DMS53 treated with DMSO at 0.1 percent for 48 hours (cell line): ENCODE results near the gene LINS1.
A peak's percentile ranks its signal among the peaks of the same experiment; 100 is the strongest.
"Not testable (repeated sequence)": the region's sequence is repeated elsewhere in the genome, so short reads cannot be mapped to it uniquely, and the experiment has no call there.

Source experiments
- DNase-seq: peaks from one replicate; lab custom pipeline; 2025; ENCODE audit not compliant: unreplicated experiment; lab: John Stamatoyannopoulos, UW

The LINS1 gene

DNA sequence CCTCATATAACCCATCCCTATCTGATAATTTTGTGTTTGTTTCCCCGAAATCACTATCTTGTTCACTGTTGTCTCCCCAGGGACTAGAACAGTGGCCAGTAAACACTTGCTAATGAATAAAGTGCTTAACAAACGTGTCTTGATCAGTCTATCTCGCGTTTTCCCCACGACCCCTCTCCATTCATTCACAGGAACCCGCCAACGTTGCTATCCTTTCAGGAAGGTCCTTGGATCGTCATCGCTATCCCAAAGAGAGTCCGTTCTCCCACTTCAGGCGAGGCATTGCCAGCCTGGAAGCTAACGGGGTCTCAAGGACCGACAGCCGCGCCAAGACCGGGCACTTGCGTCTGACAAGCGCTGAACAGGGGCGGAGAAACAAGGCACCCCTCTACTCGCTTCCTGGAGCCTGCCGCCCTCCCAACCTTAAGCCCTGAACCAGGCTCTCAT, 344 bp downstream of the LINS1 start:
- no peak for DNase-seq

DNA sequence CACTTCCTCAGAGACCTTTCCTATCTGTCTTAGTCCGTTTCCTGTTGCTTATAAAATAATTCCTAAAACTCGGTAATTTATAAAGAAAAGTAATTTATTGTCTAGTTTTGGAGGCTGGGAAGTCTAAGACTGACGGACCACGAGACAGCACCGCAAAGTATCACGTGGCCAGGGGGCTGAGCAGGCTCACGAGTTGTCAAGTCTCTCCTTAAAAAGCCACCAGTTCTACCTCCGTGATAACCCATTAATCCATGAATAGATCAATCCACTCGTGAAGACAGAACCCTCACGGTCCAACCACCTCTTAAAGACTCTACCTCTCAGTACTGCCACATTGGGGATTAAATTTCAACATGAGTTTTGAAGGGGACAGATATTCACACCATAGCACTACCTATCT, 821 bp downstream of the LINS1 start:
- no peak for DNase-seq

DNA sequence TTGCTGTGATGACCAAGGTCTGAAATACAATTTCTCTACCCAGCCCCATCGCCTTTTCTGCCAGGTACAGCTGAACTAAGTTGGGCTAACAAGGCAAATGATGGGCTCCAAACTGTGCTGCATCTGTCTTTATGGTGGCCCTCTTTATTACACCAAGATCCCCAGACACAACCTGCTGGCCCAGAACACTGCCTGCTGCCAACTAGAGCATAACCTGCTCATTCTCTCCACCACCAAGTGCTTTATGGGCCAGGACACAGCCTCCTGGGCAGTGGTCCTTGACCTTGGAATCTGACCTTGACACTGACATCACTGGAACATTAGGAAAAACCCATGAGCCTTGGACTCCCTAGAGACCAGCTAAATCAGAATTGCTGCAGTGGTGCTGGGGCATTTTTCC, 3.3 kb downstream of the LINS1 start:
- DNase-seq: no peak

DNA sequence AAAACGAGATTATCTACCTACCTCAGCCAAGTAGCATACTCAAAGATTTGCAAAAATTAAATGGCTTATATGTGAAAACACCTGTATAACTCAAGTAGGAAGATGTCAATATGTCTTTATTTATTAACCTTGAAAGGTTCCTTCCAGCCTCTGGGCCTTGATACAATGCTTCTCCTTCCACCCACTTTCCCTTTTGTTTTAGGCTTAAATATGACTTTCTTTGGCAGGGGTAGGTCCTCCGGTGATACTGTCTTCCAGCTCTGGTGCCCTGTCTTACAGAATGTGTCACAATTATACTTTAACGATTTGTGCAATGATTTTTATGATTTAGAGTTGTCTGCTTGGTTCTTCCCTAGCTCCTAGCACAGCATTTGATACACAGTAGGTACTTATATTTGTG, 4.1 kb downstream of the LINS1 start:
- DNase-seq: no peak

DNA sequence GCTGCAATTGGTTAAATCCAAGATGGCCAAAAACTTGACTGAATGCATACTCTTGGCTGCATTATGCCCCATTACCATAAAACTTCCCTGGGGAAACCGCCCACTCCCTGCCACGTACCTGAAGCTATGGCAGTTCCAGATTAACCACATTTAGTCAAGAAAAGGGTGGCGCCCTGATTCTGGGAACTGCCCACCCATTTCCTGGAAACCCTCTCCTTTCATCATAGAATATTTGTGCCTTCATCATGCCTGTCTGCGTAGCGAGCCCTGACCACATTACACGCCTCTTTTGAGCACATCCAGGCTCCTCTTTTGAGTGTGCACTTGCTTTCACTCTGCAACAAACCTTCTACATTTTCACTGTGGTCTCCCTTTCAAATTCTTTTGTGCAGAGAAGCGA, 5.2 kb downstream of the LINS1 start:
- no peak for DNase-seq

DNA sequence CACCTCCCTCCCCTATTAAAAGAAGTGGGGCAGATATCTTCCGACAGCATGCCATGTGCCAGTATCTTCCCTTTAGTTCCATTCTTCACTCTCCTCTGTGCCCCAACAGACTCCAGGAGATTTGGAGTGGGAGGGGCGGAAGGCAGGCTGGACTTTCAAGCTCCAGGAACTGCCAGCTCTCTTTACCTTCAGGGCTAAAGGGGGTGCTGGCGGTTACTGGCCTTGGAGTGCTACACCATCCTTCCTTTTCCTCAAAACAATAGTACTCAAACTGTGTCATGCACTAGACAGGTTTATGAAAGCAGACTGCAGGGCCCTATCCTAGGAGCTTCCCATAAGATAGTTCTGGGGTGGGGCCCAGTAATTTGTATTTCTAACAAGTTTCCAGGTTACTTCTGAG, 6.0 kb downstream of the LINS1 start:
- no peak for DNase-seq

DNA sequence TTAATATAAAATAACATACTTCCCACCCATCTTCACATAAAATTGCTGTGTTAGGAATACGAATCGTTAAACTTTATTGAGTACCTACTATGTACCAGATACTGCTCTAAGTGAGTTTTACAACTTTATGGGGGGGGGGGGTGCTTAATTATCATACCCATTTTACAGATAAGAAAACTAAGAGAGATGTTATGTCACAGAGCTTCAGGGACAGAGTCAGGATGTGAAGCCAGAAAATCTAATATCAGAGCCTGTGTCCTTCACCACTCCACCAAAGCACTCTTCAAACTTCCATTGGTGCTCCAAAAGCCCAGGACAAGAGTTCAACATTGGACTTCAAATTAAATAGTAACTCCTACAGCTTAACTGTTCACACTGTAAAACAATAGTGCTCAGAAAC, 8.6 kb downstream of the LINS1 start:
- no peak for DNase-seq

DNA sequence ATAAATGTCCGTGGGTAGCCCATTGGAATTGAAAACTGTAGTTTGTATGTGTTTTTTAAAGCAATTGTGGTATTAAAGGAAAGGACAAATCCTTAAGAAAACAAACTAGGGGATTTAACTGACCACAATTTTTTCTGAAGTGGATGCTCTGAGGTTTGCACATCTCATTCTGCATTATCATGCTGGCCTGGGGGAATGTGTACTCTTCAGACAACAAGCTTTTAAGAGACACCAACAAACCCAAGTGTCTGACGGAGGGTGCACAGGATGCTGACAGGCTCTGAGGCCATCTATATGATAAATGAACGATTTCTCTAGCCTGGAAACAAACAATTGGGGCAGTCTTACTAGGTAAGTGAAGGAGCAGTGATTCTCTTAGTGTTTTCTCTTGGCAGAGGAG, 9.1 kb downstream of the LINS1 start:
- no peak for DNase-seq

DNA sequence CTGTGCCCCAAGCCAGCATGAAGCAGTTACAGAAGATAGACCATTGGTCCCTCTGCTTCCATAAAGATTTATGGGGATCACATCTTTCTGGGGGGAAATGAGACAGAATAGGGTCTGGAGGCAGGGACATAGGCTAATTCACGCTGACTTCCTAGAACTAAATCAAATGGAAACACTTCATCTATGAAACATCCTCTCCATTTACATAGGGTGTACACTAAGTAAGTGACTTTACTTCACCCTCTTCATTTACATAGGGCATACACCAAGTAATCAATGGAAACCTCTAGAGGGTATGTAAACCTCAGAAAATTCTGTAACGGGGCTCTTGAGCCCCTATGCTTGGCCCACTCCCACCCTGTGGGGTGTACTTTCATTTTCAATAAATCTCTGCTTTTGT, 10.1 kb downstream of the LINS1 start:
- DNase-seq: no peak

DNA sequence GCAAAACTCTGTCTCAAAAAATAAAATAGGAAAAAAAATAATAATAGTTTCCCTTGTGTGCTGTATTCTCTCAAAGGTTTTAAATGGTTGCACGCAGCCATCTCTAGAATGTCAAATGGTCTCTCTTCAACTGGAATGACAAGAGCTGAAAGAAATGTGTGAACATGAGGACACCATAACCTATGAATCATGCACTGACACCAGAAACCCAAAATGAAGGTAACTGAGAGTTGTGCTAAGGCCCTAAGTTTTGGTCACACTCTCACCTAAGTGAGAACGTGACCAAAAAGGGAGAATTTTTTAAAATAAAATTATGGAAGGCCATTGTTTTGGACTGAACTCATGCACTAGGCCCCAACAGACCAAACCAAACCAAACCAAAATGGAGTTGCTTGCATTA, 10.8 kb downstream of the LINS1 start:
- DNase-seq: not testable (repeated sequence)

DNA sequence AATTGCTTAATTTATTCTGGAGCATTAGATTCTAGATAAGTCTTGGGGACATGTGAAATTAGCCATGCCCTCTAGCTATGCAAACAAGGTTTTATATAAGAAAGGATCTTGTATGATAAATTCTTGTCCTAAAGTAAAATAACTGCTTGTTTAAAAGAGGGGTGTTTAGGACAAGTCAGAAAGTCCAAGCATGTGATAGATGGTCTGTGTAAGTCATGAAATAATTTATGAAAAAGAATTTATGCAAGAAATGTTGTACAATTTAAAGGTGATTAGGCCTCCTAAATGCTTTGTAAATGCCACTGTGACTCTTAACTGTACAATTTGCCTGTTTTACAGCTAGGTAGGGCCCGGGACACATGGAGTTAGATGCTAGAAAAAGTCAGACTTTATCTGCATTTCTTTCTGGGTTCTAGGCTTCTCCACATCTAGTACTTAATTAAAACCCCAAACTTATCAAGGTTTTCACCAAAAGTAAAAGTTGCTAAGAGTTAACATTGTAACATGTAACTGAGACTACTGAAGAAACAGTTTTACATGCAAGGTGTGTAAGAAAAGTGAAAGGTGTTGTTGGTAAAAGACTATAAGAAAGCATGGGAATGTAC, 13.2 kb downstream of the LINS1 start:
- no peak for DNase-seq

DNA sequence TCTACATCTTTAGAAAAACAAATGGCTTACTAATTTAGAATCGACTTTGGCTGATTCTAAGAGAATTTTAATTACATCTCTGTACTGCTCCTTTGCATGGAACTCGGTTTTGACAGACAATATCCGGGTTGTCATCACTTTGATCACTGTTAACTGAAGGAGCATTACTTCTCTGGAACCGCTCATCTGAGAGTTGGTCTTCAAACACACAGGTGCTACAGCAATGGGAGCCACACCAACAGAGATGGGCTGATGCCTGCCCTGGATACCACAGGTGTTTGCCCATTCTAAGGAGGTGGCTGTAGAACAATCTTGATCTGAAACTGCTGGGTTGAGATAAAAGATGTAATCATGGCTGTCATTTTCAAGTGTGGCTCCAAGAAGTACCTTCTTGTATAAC, 21.6 kb downstream of the LINS1 start:
- no peak for DNase-seq

DNA sequence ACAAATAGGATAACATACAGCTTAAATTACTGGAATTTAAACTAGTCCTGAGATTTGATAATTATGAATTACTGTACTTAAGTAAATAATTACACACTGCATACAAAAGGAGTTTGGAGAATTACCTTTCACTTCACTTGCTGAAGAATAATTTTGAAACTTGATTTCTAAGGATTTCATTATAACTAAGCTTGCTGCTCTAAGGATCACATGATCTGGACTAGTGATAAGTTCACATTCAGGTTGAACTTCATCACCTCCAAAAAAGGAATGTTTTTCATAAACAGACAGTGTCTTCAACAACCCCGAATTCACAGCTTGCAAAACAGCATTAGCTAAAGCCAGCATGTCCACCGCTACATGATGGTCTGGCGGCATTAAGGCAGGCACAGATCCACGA, 28.5 kb downstream of the LINS1 start:
- DNase-seq: no peak

DNA sequence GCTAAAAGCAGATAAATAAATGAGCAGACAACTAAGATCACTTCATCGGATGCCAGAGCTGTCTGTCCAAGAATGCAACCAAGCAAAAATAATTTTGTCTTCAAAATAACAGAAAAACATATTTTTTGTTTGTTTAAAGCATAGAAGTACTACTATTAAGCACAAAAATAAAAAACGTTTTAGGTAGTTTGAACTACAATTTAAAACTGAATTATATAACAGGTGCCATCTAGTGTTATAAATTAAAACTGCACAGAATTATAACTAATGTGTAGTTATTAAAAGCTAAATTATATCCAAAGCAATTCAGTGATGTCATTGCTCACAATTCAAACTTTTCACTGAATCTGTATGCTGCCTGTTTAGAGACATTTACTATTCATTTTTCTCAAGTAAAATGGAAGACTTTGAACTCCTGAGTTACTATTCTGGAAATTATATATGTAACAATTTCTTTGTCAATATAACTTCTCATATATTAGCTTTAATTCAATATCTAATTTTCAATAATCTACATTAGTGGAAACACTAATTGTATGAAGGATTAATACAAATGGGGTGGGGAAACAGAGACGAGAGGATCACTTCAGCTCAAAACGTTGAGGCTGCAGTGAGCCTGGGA, 29.5 kb downstream of the LINS1 start:
- peak; percentile 2 for DNase-seq

DNA sequence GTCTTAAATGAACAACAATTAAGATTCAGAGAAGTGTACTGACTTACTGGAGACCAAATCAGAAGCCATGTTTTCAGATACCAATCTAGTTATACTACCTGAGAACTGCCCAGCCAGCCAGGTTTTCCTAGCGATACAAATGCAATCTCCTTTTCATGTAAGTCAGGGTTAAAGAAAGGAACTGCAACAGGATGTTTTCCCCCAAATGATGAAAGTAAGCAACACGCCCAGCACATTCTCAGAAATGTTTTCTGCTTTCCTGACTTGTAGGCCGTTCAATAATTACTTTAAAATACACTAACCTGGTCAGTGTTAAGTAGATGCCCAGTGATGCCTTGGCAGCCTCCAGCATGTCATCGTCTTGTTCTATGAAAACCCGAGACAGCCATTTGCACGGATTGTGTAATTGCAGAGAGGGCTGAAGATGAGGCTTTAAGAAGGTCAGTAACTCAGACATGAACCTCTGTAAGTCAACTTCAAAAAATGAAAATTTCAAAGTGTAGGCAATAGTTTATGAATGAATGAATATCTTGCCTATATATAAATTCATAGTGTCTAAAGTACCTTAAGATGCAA, 30.3 kb downstream of the LINS1 start:
- DNase-seq: no peak

DNA sequence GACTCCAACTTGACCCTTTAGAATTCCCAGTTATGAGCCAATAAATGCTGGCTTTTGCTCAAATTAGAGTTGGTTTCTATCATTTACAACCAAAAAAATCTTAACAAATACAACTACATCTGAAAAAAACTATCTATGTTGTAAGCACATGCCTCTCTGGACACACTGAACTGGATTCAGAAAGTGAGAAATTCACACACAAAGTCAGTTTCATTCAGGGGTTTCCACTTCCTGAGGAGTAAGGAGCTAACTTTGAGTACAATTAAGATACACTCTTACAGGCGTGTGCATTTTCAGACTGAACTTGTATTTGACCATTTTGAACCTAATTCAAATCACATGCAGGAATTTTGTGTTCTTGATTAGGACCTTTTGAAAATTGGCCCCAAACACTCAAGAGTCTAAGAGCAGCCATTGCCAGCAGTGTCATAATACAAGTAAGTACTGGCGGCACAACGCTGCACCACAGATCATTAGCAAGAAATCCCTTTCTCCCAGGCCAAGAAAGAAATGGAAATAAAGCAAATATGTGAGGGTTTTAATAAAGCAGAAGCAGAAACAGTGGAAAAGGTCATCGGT, 31.2 kb downstream of the LINS1 start:
- no peak for DNase-seq

DNA sequence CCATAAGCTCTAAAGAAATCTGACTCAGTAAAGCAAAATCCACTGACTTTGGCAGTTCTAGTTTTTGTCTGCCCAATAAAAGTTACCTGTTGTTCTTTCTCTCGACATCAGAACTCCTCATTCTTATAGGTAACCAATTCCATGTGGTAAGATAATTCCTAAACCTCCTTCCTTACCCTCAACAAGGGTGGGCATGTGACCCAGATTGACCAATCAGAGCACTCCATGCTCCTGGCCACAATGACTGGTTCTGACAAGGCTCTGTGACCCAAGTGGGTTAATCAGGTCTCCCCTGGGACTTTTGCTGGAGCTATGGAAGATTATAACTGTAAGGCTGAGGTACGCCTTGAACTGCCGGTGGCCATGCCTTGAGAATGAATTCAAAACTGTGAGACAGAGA, 31.7 kb downstream of the LINS1 start:
- DNase-seq: no peak

DNA sequence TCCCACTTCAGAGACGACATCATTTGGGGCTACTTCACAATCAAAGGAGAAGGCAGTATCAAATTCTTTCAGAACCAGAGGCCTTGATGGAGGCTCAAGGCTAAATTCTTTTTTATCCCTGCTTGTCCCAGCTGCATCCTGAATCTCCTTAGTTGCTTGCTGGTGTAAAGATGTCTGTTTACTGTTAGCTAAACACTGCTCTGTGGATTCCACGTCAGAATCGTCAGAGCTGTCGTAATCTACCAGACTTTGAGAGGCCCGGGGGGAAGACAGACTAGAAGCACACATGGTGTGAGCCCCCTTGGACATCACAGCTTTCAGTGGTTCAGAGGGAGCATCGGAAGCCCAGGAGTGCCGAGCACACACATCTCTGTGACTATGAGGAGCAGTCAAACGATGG, 32.6 kb downstream of the LINS1 start:
- DNase-seq: no peak

DNA sequence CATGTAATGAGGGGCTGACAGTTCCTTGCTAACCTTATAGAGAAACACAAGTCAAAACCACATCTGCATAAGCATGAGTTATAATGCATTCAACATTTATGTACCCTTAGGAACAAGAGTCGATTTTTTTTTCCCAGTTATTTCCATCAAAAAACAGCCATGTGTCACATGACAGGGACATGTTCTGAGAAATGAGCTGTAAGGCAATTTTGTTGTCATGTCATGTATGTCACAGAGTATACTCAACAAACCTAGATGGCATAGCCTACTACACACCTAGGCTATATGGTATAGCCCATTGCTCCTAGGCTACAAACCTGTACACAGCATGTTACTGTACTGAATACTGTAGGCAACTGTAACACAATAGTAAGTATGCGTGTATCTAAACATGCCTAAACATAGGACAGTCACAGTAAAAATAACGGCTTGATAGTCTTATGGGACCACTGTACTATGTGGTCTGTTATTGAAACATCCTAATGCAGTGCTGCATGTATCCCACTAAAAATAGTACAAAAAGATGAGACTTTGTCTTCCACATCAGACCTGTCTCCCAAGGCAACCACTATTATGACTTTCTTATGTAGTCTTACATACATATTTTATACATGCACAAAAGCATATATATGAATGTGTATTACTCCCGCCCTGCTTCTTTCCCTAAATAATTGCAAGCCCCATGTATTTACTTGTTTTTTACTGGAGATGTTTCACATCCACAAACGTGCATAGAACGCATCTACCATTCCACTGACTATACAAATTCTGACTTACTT, 34.9 kb downstream of the LINS1 start:
- no peak for DNase-seq

DNA sequence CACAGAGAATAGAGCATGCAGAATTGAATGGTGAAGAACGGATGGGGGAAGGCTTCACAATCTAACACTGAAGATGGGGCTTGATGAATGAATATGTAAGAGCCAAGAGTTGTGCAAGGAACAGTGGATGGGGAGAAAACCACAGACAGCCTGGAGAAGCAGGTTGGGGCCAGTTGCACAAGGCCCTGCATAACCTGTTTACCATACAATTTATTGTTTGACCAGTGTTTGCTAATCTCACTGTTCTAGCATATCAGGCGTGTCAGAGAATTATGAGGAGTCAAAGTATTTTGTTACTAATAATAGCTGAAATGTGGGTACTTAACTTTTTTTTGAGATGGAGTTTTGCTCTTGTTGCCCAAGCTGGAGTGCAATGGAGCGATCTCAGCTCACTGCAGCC, 36.4 kb downstream of the LINS1 start:
- no peak for DNase-seq

DNA sequence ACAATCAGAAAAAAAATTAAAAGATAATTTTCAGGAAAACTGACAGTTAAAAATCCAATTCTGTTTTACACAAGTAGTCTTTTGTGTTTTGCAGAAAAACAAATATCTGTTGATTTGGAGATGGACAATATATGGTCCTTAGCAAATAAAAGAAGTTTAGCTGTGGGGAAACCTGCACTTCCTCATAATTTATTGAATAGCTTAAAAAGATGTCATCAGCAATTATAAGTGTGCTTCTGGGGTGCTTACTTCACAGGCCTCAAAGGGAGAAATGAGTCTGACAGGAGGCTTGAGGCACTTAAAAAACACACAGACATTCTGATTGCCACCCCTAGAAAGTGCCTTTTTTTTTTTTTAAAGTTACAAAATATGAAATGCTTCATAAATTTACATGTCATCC, 41.7 kb downstream of the LINS1 start:
- DNase-seq: no peak

DNA sequence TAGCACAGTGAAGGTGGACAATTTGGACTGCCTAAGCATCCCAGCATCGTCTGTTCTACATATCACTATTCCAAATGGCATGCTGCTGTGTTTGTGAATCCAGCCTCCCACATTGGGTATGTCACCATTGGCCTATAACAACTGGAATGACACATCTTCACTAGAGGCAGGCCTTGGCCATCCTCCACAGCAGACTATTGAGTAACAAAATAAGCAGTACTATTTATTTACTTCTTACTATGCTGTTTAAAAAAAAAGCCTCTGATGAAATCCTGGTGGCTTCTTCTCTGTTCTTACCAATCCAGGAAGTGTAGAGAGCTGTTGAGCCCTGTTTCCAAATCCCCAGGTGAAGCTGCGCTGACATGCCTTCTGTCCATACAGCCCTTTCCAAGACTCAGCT, 42.7 kb downstream of the LINS1 start:
- DNase-seq: no peak
